Choroid plexus epithelial cell (primary cell): ENCODE data around the gene AATF.

ENCODE experiments used
- DNase-seq: peaks from one replicate; pipeline ENCODE4 v3.0.0-alpha.2; 2010; ENCODE audit warnings: low read depth
- H3K4me3 ChIP-seq: 2 replicates; pipeline ENCODE4 v1.5.1; 2011; ENCODE audit warnings: low read depth, mild to moderate bottlenecking, control low read depth, low read length, moderate library complexity
- TF ChIP-seq, protein P1 (sequence below): conservative IDR thresholded peaks from 2 replicates; pipeline ENCODE4 v1.5.1; 2011; ENCODE audit warnings: low read depth, mild to moderate bottlenecking, control low read depth, inconsistent platforms, low read length, moderate library complexity

Gene AATF

DNA sequence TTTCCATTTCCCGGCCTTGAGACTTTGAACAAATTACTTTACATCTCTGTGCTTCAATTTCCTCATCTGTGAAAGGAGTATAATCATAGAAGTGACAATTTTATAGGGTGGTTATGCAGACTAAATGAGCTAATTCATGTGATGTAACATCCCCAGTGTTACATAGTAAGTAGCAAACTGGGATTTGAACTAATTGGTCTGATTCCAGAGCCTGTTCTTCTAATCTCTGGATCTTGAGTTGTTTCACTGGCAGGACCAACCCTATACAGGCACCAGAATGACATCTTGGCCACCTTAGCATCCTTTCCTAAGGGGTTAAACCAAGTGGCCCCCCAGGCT lies 77.7 kb downstream of the AATF start:
- no peak for DNase-seq
- TF ChIP-seq, protein P1, sequence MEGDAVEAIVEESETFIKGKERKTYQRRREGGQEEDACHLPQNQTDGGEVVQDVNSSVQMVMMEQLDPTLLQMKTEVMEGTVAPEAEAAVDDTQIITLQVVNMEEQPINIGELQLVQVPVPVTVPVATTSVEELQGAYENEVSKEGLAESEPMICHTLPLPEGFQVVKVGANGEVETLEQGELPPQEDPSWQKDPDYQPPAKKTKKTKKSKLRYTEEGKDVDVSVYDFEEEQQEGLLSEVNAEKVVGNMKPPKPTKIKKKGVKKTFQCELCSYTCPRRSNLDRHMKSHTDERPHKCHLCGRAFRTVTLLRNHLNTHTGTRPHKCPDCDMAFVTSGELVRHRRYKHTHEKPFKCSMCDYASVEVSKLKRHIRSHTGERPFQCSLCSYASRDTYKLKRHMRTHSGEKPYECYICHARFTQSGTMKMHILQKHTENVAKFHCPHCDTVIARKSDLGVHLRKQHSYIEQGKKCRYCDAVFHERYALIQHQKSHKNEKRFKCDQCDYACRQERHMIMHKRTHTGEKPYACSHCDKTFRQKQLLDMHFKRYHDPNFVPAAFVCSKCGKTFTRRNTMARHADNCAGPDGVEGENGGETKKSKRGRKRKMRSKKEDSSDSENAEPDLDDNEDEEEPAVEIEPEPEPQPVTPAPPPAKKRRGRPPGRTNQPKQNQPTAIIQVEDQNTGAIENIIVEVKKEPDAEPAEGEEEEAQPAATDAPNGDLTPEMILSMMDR = no peak
- no peak overlapping the region for H3K4me3 ChIP-seq

DNA sequence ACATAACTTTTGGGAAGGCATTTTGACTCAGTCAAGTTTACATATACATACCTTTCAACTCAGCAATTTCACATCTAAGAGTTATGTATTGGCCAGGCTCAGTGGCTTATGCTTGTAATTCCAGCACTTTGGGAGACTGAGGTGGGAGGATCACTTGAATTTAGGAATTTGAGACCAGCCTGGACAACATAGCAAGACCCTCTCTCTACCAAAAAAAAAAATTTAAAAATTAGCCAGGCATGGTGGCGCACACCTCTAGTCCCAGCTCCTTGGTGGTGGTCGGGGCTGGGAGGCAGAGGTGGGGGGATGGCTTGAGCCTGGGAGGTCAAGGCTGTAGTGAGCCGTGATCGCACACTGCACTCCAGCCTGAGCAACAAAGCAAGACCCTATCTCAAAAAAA lies 79.3 kb downstream of the AATF start:
- TF ChIP-seq, protein P1 = no peak
- no peak overlapping the region for H3K4me3 ChIP-seq
- DNase-seq = no peak

DNA sequence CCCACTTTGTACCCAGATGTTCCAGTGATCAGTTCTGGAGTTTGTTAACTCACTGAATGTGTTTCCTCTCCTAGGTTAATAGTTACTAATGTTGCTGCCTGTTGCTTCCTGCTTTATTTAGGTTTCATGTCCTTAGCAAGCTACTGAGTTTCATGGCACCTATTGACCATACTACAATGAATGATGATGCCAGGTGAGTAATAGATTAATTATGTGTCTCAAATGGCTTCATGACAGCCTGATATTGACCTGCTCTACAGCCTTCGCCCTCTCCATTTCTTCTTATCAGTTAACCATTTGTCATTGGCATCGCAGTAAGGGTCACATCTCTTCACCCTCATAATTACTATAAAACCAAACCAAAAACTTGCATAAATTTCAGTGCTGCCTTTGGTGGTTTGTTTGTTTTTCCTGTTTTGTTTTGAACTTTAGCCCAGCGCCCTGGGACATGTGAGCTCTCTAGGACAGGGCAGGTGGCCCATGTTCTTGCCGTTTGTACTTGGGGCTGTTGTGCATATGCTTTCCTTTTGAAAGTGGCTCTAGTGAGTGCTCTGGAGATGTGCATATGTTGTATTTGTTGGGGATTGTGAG lies 82.8 kb downstream of the AATF start:
- no peak overlapping the region for H3K4me3 ChIP-seq
- DNase-seq = no peak
- TF ChIP-seq, protein P1 = no peak

DNA sequence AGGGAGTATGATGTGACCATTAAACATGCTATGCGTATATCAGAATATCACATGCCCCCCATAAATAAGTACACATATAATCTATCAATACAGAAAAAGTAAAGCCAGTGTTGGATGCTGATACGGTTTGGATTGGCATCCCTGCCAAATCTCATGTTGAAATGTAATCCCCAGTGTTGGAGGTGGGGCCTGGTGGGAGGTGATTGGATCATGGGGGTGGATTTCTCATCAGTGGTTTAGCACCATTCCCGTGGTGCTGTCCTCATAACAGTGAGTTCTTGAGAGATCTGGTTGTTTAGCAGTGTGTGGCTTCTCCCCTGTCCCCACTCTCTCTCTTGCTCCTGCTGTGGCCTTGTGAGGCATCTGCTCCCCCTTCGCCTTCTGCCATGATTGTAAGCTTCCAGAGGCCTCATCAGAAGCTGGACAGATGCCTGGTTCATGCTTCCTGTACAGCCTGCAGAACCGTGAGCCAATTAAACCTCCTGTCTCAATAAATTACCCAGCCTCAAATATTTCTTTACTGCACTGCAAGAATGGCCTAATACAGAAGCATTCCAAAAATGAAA lies 88.9 kb downstream of the AATF start:
- DNase-seq = no peak
- TF ChIP-seq, protein P1 = no peak

DNA sequence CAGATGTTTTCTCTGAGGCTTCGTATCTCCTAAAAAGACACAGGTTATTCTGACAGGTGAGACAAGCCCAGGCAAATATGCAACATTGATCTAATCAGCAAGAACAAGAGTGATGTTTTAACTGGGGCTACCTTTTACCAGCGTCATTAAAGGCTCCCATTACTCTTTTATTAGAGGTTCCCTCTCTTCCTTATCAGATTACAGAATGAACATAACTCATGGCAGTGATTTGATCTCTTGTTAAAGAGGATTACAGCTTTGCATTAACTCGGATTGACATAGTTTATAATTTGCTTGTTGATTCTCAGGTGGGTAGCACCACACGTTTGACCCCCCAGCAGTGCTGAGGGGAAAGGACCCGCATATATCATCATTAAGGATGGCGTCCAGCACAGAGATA lies 90.5 kb downstream of the AATF start:
- TF ChIP-seq, protein P1 = no peak
- no peak overlapping the region for H3K4me3 ChIP-seq
- no peak for DNase-seq

More for the DNA sequence above, 88.9 kb downstream of the AATF start:
- no peak overlapping the region for H3K4me3 ChIP-seq

DNA sequence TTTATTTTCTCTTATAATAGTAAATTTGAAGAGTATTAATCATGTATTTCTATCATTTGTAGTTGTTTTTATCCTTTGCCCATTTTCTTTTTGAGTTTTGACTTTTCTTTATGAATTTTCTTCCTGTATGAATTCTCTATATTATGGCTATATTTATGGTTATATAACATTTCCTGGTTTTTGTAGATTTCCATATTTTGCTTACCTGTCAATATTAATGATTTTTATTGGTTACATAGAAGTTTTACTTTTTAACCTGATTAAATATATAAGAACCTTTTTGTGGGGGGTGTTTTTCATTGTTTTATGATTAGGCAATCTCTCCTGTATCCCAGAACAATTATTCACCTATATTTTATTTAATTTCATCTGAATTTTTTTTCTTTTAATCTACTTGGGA lies 93.2 kb downstream of the AATF start:
- no peak overlapping the region for H3K4me3 ChIP-seq
- no peak for DNase-seq
- TF ChIP-seq, protein P1 = no peak

DNA sequence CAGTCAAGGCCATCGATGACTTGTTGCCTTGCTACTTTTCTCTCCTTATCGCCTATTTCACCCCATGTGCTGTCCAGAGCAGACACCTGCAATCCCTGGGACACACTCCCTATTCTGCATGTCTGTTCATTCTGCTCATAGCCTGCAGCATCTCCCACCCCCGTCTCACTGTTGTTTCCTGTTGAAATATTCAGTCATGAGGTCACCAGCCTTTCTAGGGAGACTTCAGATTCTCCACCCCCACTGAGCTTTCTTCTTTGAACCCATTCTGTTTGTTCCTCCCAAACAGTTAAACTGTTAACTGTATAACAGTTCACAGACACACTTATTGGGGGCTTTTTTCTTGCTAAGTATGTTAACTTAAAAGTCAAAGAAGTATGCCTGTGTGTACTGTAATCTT lies 94.4 kb downstream of the AATF start:
- peak; percentile 44 for DNase-seq
- H3K4me3 ChIP-seq = no peak overlapping the region
- TF ChIP-seq, protein P1 = no peak
